Inflammatory macrophage (primary cell): Measurements from ENCODE around the gene COLQ.
"Not testable (repeated sequence)": the region's sequence is repeated elsewhere in the genome, so short reads cannot be mapped to it uniquely, and the experiment has no call there.

Experiments
- DNase-seq, 2 donors: peaks; one replicate each; pipeline ENCODE4 v3.0.0-alpha.2; 2020 to 2022
- total RNA-seq, 18 experiments: gene quantifications; one replicate each; lab custom pipeline; 2026; ENCODE audit warnings: mixed read lengths in 6 of 18, inconsistent platforms in 2 of 18; lab: John Stamatoyannopoulos, UW

Gene COLQ
- total RNA-seq: 0.48 to 18.9 (median 3.2) reads per million in 18 experiments

DNA sequence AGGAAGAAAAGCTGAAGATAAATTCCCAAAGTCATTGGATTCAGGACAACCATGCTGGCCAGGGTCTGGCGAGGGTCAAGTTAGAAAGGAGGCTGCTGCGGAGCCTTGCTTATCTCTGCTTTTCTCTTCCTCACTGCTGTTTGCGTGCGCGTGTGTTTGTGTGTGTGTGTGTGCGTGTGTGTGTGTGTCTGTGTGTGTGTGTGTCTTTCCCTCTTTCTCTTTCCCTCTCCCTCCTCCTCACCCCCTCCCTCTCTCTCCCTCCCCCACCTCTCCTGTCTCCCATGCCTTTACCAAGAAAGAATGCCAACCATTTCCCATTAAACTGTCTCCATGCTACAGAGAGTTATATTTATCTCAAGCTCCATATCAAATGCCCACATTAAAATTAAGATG lies at the start of gene COLQ:
Gene COLQ, minus strand, starts transcription at position 134 of the 393 bp plus-strand sequence. Its CDS starts 81 bp downstream, at position 53.
- no peak for DNase-seq

DNA sequence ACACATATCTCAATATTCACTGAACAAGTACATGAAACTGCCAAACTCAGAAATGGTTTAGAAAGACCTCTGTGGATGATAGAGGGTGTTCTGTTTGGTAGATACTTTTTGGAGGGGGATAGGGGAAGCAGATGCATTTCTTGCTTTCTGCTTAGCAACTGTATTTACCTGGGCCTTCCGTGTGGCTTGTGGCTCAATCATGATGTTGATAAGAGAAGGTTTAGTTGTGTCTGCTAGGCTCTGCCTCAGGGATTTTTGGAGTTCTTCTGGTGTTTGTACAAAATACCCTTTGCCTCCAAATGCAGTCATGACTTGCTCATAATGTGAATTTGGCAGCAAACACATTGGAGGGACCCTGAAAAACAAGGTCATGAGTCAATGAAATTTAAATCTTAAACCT lies 41.7 kb upstream of the COLQ start:
- DNase-seq: no peak

- no peak for DNase-seq
Measured at GRCh38 chr3:15562560-15562959, 41.1 kb upstream of the COLQ start.

DNA sequence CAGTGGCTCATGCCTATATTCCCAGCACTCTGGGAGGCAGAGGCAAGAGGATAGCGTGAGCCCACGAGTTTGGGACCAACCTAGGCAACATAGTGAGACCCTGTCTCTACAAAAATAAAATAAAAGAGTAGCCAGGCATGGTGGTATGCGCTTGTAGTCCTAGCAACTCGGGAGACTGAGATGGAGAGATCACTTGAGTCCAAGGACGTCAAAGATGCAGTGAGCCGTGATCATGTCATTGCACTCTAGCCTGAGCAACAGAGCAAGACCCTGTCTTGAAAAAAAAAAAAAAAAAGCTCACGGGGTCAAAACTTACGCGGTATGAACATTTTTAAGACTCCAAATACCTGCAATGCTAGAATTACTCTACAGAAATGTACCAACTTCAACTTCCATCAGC lies 37.1 kb upstream of the COLQ start:
- DNase-seq: no peak

DNA sequence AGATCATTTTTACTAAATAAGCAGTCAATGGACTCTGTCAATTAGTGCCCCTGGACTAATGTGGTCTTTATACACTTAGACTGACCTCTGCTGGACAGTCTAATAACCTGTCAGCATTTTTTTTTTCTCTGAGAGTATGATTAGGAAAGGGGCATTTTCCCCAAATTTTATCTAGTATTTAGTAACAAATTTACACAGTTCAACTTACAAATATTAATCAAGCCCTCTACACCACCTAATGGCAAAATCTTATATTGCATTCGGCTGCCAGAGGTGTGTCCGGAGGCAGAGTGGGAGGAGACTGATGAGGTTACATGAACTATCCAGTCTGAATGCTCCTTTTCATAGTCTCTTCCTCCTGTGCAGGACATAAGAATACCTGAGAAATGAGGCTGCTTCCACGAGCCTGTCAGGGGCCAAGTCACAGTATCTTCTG lies 36.0 kb upstream of the COLQ start:
- DNase-seq: peak; percentile 89 to 90

GRCh38 chr3:15556512-15556911 lies 35.0 kb upstream of the COLQ start:
- peak; percentile 79 to 96 for DNase-seq

- DNase-seq: no peak
Measured at GRCh38 chr3:15553749-15554148, 32.2 kb upstream of the COLQ start.

GRCh38 chr3:15551902-15552301 lies 30.4 kb upstream of the COLQ start:
- DNase-seq: peak in 1 of 2 donors; percentile 23

- DNase-seq: no peak
Measured at GRCh38 chr3:15549846-15550245, 28.3 kb upstream of the COLQ start.

DNA sequence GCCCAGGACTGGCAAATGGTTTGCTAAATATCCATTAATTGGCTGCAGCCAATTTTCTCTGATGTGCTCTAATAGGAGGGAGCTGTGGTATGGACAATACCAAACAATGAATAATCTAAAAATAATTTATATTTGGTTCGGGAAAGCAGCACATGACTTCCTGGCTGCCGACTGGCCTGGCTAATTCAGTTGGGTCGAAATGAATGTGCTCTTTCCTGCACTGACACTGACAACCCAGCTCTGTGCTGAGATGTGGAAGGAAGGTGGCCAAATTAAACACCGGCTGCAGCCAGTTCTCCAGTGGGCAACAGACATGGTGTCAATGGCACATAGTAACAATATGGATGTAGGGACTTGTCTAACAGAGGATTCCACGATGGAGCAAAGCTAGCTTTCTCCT lies 21.1 kb upstream of the COLQ start:
- no peak for DNase-seq

- DNase-seq: no peak
Measured at GRCh38 chr3:15541371-15541770, 19.9 kb upstream of the COLQ start.

GRCh38 chr3:15539066-15539465 lies 17.6 kb upstream of the COLQ start:
- no peak for DNase-seq

- DNase-seq: no peak
Measured at GRCh38 chr3:15538345-15538744, 16.8 kb upstream of the COLQ start.

- DNase-seq: no peak
Measured at GRCh38 chr3:15536856-15537255, 15.3 kb upstream of the COLQ start.

DNA sequence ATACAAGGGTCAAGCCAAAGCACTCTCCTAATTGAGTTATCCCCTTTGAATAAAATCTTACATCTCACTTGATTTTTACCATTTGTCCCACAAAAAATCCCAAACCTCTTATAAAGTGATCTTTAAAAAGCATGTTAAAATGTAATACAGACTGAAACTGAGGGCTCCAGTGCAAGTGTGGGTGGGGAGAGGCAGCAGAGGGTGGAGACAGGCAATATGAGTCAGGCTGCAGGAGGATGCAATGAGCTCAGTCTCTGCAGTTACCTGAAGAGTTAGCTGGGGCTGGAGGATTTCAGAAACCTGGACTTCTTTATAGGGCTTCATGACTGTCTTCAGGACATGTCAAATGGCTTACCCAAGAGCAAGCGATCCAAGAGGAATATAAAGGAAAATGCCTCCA lies 14.2 kb upstream of the COLQ start:
- peak in 1 of 2 donors; percentile 46 for DNase-seq

DNA sequence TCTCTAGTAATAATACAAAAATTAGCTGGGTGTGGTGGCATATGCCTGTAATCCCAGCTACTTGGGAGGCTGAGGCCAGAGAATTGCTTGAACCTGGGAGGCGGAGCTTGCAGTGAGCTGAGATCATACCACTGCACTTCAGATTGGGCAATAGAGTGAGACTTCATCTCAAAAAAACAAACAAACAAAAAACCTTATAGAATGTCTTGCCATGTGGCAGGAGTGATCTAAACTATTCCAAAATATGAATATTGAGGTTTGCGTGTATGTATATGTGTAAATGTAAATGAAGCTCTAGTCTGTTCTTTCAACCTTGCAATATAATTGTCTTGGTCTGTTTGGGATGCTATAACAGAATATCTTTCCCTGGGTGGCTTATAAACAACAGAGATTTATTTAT lies 11.1 kb upstream of the COLQ start:
- not testable (repeated sequence) for DNase-seq

GRCh38 chr3:15531346-15531745 lies 9.8 kb upstream of the COLQ start:
- no peak for DNase-seq

DNA sequence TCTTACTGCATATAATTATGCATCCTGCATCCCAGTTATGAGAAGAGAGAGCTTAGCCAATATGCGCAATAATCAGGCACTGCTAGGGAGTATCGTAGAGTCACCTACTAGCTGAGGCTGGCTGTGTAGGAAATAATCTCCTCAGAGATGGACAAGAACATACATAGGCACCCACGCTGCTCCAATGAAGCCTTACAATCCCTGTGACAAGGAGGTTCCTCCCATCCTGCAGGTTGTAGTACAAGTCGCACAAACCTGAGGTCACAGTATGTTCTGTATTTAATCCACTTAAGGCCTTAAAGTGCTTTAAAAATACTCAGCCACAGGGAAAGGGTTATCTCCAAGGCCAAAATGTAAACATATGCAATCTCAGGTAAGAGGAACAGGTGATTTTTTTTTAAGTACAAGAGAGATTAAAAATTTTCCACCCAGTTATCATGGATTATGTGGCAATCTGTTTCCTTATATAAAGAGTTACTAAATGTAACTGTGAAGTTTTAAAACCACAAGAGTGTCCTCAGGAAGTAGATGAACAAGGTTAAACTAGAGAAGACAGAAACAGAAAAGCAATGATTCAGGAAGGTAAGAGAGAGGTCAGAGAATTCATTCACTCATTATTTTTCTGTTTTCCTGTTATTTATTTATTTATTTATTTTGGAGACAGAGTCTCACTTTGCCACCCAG lies 7.5 kb upstream of the COLQ start:
- no peak for DNase-seq

GRCh38 chr3:15527031-15527459 lies 5.5 kb upstream of the COLQ start:
- DNase-seq: no peak

GRCh38 chr3:15525790-15526189 lies 4.3 kb upstream of the COLQ start:
- no peak for DNase-seq

- peak; percentile 7 to 27 for DNase-seq
Measured at GRCh38 chr3:15523660-15524417, 2.3 kb upstream of the COLQ start.

DNA sequence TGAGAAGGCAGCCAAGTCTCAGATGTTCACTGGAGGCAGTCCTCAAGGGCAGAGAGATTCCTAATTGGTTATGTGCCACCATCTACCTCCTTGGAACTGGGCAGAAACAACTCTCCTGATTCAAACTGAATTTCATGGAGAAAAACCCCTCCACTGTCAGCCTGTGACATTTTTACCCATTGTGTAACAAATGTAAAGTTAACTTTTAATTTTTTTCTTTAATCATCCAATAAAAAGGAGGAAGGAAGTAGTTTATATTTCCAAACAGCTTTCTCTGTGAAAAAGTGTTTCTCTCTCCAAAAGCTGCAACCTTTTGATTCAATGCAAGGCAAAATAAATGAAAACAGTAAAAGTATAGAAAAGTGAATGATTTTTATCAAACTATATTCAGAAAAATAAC lies 510 bp upstream of the COLQ start:
- peak in 1 of 2 donors; percentile 46 for DNase-seq

GRCh38 chr3:15520804-15521572 lies 518 bp downstream of the COLQ start:
- DNase-seq: peak in 1 of 2 donors; percentile 44
